ENCODE data around the gene ARIH1.

GRCh38 chr15:72437650-72438316, 36.3 kb upstream of the ARIH1 start:
- TF ChIP-seq CTCF (IDR thresholded peaks at IDR 0.05) (no peak), EP300 (IDR thresholded peaks at IDR 0.05) (no peak), POLR2A (IDR thresholded peaks at IDR 0.05) (no peak)
